Nephron (organoid): ENCODE measurements around the gene MGA.
A peak's percentile ranks its signal among the peaks of the same experiment; 100 is the strongest.

Experiments
- H3K27ac Mint-ChIP-seq, 3 experiments: 2 replicates each; pipeline ENCODE4 v1.8.0; 2020; ENCODE audit warnings: mixed read lengths in 3 of 3, mild to moderate bottlenecking in 2 of 3, moderate library complexity in 1 of 3
- H3K27me3 Mint-ChIP-seq: 2 replicates; pipeline ENCODE4 v1.8.0; 2021; ENCODE audit warnings: low read depth, mild to moderate bottlenecking, moderate library complexity, mixed read lengths
- H3K36me3 Mint-ChIP-seq: 2 replicates; pipeline ENCODE4 v1.8.0; 2020; ENCODE audit warnings: low read depth, mixed read lengths
- H3K4me1 Mint-ChIP-seq: 2 replicates; pipeline ENCODE4 v1.8.0; 2020; ENCODE audit warnings: mixed read lengths
- H3K4me3 Mint-ChIP-seq, 3 experiments: 2 replicates each; pipeline ENCODE4 v1.8.0; 2020; ENCODE audit warnings: mild to moderate bottlenecking in 3 of 3, mixed read lengths in 3 of 3, moderate library complexity in 2 of 3
- H3K9me3 Mint-ChIP-seq: 2 replicates; pipeline ENCODE4 v1.8.0; 2020; ENCODE audit warnings: mixed read lengths
- CTCF ChIP-seq, 3 experiments: fragments of 200-600 bp; sonication (generic); IDR thresholded peaks; one replicate each; pipeline ENCODE4 v1.5.0; 2021; ENCODE audit warnings: antibody characterized with exemption in 3 of 3; ENCODE audit not compliant: unreplicated experiment in 3 of 3

MGA gene

GRCh38 chr15:41695750-41696436 is 35.7 kb downstream of the MGA start:
- peak overlapping the region in 1 of 3 experiments; percentile 42 for H3K27ac Mint-ChIP-seq
- peak in 1 of 3 experiments; percentile 26 for TF ChIP-seq CTCF (IDR thresholded peaks at IDR 0.05; ENCODE audit: unreplicated experiment in 3 of 3)
- H3K4me3 Mint-ChIP-seq, result no peak overlapping the region
- peaks cover 11% of the 10 kb centered on the region for H3K4me1 Mint-ChIP-seq
- no peaks in the 10 kb centered on the region for H3K9me3 Mint-ChIP-seq
- H3K36me3 Mint-ChIP-seq, result peaks cover 32% of the 10 kb centered on the region
- no peaks in the 10 kb centered on the region for H3K27me3 Mint-ChIP-seq

- Mint-ChIP-seq H3K36me3 (peaks cover 52% of the 10 kb centered on the region), H3K9me3 (no peaks in the 10 kb centered on the region), H3K4me3 (no peak overlapping the region), H3K27me3 (no peaks in the 10 kb centered on the region), H3K27ac (no peak overlapping the region), H3K4me1 (peaks cover 5% of the 10 kb centered on the region)
- no peak for TF ChIP-seq CTCF (IDR thresholded peaks at IDR 0.05; ENCODE audit: unreplicated experiment in 3 of 3)
Observed at GRCh38 chr15:41698779-41699178, 38.6 kb downstream of the MGA start.

- H3K9me3 Mint-ChIP-seq, result no peaks in the 10 kb centered on the region
- no peaks in the 10 kb centered on the region for H3K4me1 Mint-ChIP-seq
- no peak for TF ChIP-seq CTCF (IDR thresholded peaks at IDR 0.05; ENCODE audit: unreplicated experiment in 3 of 3)
- no peak overlapping the region for H3K27ac Mint-ChIP-seq
- H3K27me3 Mint-ChIP-seq, result no peaks in the 10 kb centered on the region
- H3K36me3 Mint-ChIP-seq, result peaks cover 52% of the 10 kb centered on the region
- no peak overlapping the region for H3K4me3 Mint-ChIP-seq
Observed at GRCh38 chr15:41703120-41703519, 42.9 kb downstream of the MGA start.

- Mint-ChIP-seq H3K27me3 (no peaks in the 10 kb centered on the region), H3K36me3 (peaks cover 41% of the 10 kb centered on the region), H3K4me1 (no peaks in the 10 kb centered on the region), H3K9me3 (no peaks in the 10 kb centered on the region), H3K27ac (no peak overlapping the region), H3K4me3 (no peak overlapping the region)
- no peak for TF ChIP-seq CTCF (IDR thresholded peaks at IDR 0.05; ENCODE audit: unreplicated experiment in 3 of 3)
Observed at GRCh38 chr15:41713047-41713446, 52.8 kb downstream of the MGA start.

- no peaks in the 10 kb centered on the region for H3K4me1 Mint-ChIP-seq
- H3K27me3 Mint-ChIP-seq, result no peaks in the 10 kb centered on the region
- H3K4me3 Mint-ChIP-seq, result no peak overlapping the region
- H3K9me3 Mint-ChIP-seq, result no peaks in the 10 kb centered on the region
- TF ChIP-seq CTCF (IDR thresholded peaks at IDR 0.05; ENCODE audit: unreplicated experiment in 3 of 3), result no peak
- no peak overlapping the region for H3K27ac Mint-ChIP-seq
- H3K36me3 Mint-ChIP-seq, result peaks cover 33% of the 10 kb centered on the region
Observed at GRCh38 chr15:41714291-41714690, 54.1 kb downstream of the MGA start.

- Mint-ChIP-seq H3K36me3 (peaks cover 22% of the 10 kb centered on the region), H3K9me3 (no peaks in the 10 kb centered on the region), H3K4me1 (no peaks in the 10 kb centered on the region), H3K4me3 (no peak overlapping the region), H3K27me3 (no peaks in the 10 kb centered on the region), H3K27ac (no peak overlapping the region)
- no peak for TF ChIP-seq CTCF (IDR thresholded peaks at IDR 0.05; ENCODE audit: unreplicated experiment in 3 of 3)
Observed at GRCh38 chr15:41716864-41717263, 56.7 kb downstream of the MGA start.
